Measurements from ENCODE around the gene FMC1. TPM values are rescaled to one million over a fixed set of nuclear protein-coding genes. Genes with fewer than 3 reads are reported as not detected.
"Not testable (repeated sequence)": the region's sequence is repeated elsewhere in the genome, so short reads cannot be mapped to it uniquely, and the experiment has no call there.

Gene FMC1
- total and polyA plus RNA-seq, 7 experiments from 2014 or later: 2.0 to 52.2 (median 6.9) TPM

- CTCF ChIA-PET: no interaction called here
- peaks cover 4 to 18% (median 15%) of the 10 kb centered on the region in 7 donors for H3K4me1 Mint-ChIP-seq
Observed at GRCh38 chr7:139329119-139329518, 12.0 kb upstream of the FMC1 start.

GRCh38 chr7:139330333-139331030 is 10.7 kb upstream of the FMC1 start:
- peaks cover 0 to 4% (median 0%) of the 10 kb centered on the region in 5 donors for H3K36me3 Mint-ChIP-seq
- H3K27ac Mint-ChIP-seq: peak overlapping the region in 3 of 9 donors; percentile 25 to 54 (median 33)
- H3K27me3 Mint-ChIP-seq: no peaks in the 10 kb centered on the region
- peak in 1 of 9 donors; percentile 7 for DNase-seq
- Histone ChIP-seq H3K27ac (ENCODE audit: low read depth, low read length) (no peak overlapping the region), H3K4me3 (ENCODE audit: low read length) (no peak overlapping the region), H3K36me3 (ENCODE audit: control insufficient read depth in 2 of 3, insufficient read depth in 3 of 3, low read length in 3 of 3) (no peaks in the 10 kb centered on the region), H3K4me1 (ENCODE audit: control insufficient read depth in 2 of 2, insufficient read depth in 2 of 2, low read length in 2 of 2) (no peaks in the 10 kb centered on the region), H3K9me3 (ENCODE audit: control insufficient read depth in 2 of 3, low read length in 3 of 3) (no peaks in the 10 kb centered on the region), H3K27me3 (ENCODE audit: control insufficient read depth in 2 of 2, insufficient read depth in 2 of 2, low read length in 2 of 2) (no peaks in the 10 kb centered on the region)
- POLR2A ChIA-PET: interaction anchor here (0.7 to 1.3 kb wide), 2 partner anchors 9 to 29 kb away, joined by 3 to 4 read pairs; partner anchors contain the start of gene LUC7L2
- H3K4me1 Mint-ChIP-seq: peaks cover 4 to 18% (median 15%) of the 10 kb centered on the region in 7 donors
- intact Hi-C loops (cut with micrococcal nuclease): no loop called here
- H3K9me3 Mint-ChIP-seq: peaks cover 0 to 9% (median 0%) of the 10 kb centered on the region in 11 donors
- H3K4me3 Mint-ChIP-seq: peak overlapping the region in 4 of 10 donors; percentile 9 to 33 (median 18)
- CTCF ChIA-PET: no interaction called here
- no peak for ATAC-seq

More at GRCh38 chr7:139329119-139329518, 12.0 kb upstream of the FMC1 start:
- no peaks in the 10 kb centered on the region for H3K36me3 ChIP-seq (ENCODE audit: control insufficient read depth in 2 of 3, insufficient read depth in 3 of 3, low read length in 3 of 3)
- POLR2A ChIA-PET: interaction anchor here (0.7 to 1.3 kb wide), 3 partner anchors 10 to 87 kb away, joined by 4 read pairs; partner anchors contain the start of gene LUC7L2
- no peak overlapping the region for H3K27ac Mint-ChIP-seq
- H3K9me3 Mint-ChIP-seq: peaks cover 0 to 7% (median 0%) of the 10 kb centered on the region in 11 donors
- H3K4me3 ChIP-seq (ENCODE audit: low read length): no peak overlapping the region
- intact Hi-C loops (cut with micrococcal nuclease): no loop called here
- H3K4me3 Mint-ChIP-seq: no peak overlapping the region
- DNase-seq (no peak), ATAC-seq (no peak)
- no peaks in the 10 kb centered on the region for H3K27me3 Mint-ChIP-seq
- no peaks in the 10 kb centered on the region for H3K4me1 ChIP-seq (ENCODE audit: control insufficient read depth in 2 of 2, insufficient read depth in 2 of 2, low read length in 2 of 2)
- no peaks in the 10 kb centered on the region for H3K27me3 ChIP-seq (ENCODE audit: control insufficient read depth in 2 of 2, insufficient read depth in 2 of 2, low read length in 2 of 2)
- no peaks in the 10 kb centered on the region for H3K9me3 ChIP-seq (ENCODE audit: control insufficient read depth in 2 of 3, low read length in 3 of 3)
- H3K36me3 Mint-ChIP-seq: peaks cover 0 to 4% (median 0%) of the 10 kb centered on the region in 5 donors
- H3K27ac ChIP-seq (ENCODE audit: low read depth, low read length): no peak overlapping the region

GRCh38 chr7:139332697-139333359 is 8.3 kb upstream of the FMC1 start:
- no peak overlapping the region for H3K27ac ChIP-seq (ENCODE audit: low read depth, low read length)
- Mint-ChIP-seq H3K27ac (no peak overlapping the region), H3K4me1 (peaks cover 4 to 18% (median 15%) of the 10 kb centered on the region in 7 donors), H3K27me3 (no peaks in the 10 kb centered on the region), H3K9me3 (peaks cover 0 to 9% (median 0%) of the 10 kb centered on the region in 11 donors), H3K36me3 (peaks cover 0 to 4% (median 0%) of the 10 kb centered on the region in 5 donors), H3K4me3 (no peak overlapping the region)
- ChIA-PET CTCF (interaction anchor here (0.7 kb wide), 1 partner anchor 1944 kb away, joined by 3 read pairs; no protein-coding TSS in a partner anchor), POLR2A (no interaction called here)
- H3K9me3 ChIP-seq (ENCODE audit: control insufficient read depth in 2 of 3, low read length in 3 of 3): no peaks in the 10 kb centered on the region
- ATAC-seq: no peak
- DNase-seq: no peak
- intact Hi-C loops (cut with micrococcal nuclease): no loop called here
- no peaks in the 10 kb centered on the region for H3K27me3 ChIP-seq (ENCODE audit: control insufficient read depth in 2 of 2, insufficient read depth in 2 of 2, low read length in 2 of 2)
- H3K4me1 ChIP-seq (ENCODE audit: control insufficient read depth in 2 of 2, insufficient read depth in 2 of 2, low read length in 2 of 2): no peaks in the 10 kb centered on the region
- H3K4me3 ChIP-seq (ENCODE audit: low read length): no peak overlapping the region
- no peaks in the 10 kb centered on the region for H3K36me3 ChIP-seq (ENCODE audit: control insufficient read depth in 2 of 3, insufficient read depth in 3 of 3, low read length in 3 of 3)

GRCh38 chr7:139333443-139333842 is 7.7 kb upstream of the FMC1 start:
- POLR2A ChIA-PET: interaction anchor here (0.8 kb wide), 1 partner anchor 803 kb away, joined by 4 read pairs; no protein-coding TSS in a partner anchor
- H3K27ac Mint-ChIP-seq; H3K36me3 ChIP-seq (ENCODE audit: control insufficient read depth in 2 of 3, insufficient read depth in 3 of 3, low read length in 3 of 3): not testable (repeated sequence)

GRCh38 chr7:139334399-139335150 is 6.6 kb upstream of the FMC1 start:
- Histone ChIP-seq H3K9me3 (ENCODE audit: control insufficient read depth in 2 of 3, low read length in 3 of 3) (no peaks in the 10 kb centered on the region), H3K36me3 (ENCODE audit: control insufficient read depth in 2 of 3, insufficient read depth in 3 of 3, low read length in 3 of 3) (no peaks in the 10 kb centered on the region), H3K27ac (ENCODE audit: low read depth, low read length) (no peak overlapping the region), H3K27me3 (ENCODE audit: control insufficient read depth in 2 of 2, insufficient read depth in 2 of 2, low read length in 2 of 2) (no peaks in the 10 kb centered on the region), H3K4me1 (ENCODE audit: control insufficient read depth in 2 of 2, insufficient read depth in 2 of 2, low read length in 2 of 2) (no peaks in the 10 kb centered on the region), H3K4me3 (ENCODE audit: low read length) (no peak overlapping the region)
- intact Hi-C loops (cut with micrococcal nuclease): no loop called here
- Mint-ChIP-seq H3K9me3 (peaks cover 0 to 9% (median 5%) of the 10 kb centered on the region in 11 donors), H3K4me1 (peaks cover 6 to 25% (median 21%) of the 10 kb centered on the region in 7 donors), H3K36me3 (peaks cover 0 to 5% (median 3%) of the 10 kb centered on the region in 5 donors), H3K27me3 (no peaks in the 10 kb centered on the region), H3K27ac (no peak overlapping the region), H3K4me3 (no peak overlapping the region)
- ATAC-seq: no peak
- POLR2A ChIA-PET: interaction anchor here (0.5 to 1.0 kb wide), 4 partner anchors 21 to 198 kb away, joined by 3 read pairs; partner anchors contain the start of gene LUC7L2
- CTCF ChIA-PET: interaction anchor here (0.6 kb wide), 1 partner anchor 970 kb away, joined by 3 read pairs; no protein-coding TSS in a partner anchor
- no peak for DNase-seq

More at GRCh38 chr7:139333443-139333842, 7.7 kb upstream of the FMC1 start:
- H3K4me3 Mint-ChIP-seq; H3K27me3 Mint-ChIP-seq; ATAC-seq; H3K4me1 ChIP-seq (ENCODE audit: control insufficient read depth in 2 of 2, insufficient read depth in 2 of 2, low read length in 2 of 2); intact Hi-C loops (cut with micrococcal nuclease); H3K9me3 ChIP-seq (ENCODE audit: control insufficient read depth in 2 of 3, low read length in 3 of 3); DNase-seq; H3K27ac ChIP-seq (ENCODE audit: low read depth, low read length); H3K27me3 ChIP-seq (ENCODE audit: control insufficient read depth in 2 of 2, insufficient read depth in 2 of 2, low read length in 2 of 2); H3K9me3 Mint-ChIP-seq; H3K4me3 ChIP-seq (ENCODE audit: low read length); H3K36me3 Mint-ChIP-seq: not testable (repeated sequence)
- CTCF ChIA-PET: interaction anchor here (0.7 kb wide), 1 partner anchor 1944 kb away, joined by 3 read pairs; no protein-coding TSS in a partner anchor
- H3K4me1 Mint-ChIP-seq: peaks cover 4 to 18% (median 15%) of the 10 kb centered on the region in 7 donors

GRCh38 chr7:139339025-139339424 is 2.1 kb upstream of the FMC1 start:
- DNase-seq (no peak), ATAC-seq (no peak)
- intact Hi-C loops (cut with micrococcal nuclease): no loop called here
- POLR2A ChIA-PET: interaction anchor here (0.5 to 3.9 kb wide), 4 partner anchors 10 to 37 kb away, joined by 3 to 68 read pairs (median 4); partner anchors contain the start of gene LUC7L2
- H3K9me3 ChIP-seq (ENCODE audit: control insufficient read depth in 2 of 3, low read length in 3 of 3): no peaks in the 10 kb centered on the region
- Mint-ChIP-seq H3K9me3 (peaks cover 0 to 16% (median 6%) of the 10 kb centered on the region in 11 donors), H3K27ac (peak overlapping the region; percentile 72 to 100 (median 100)), H3K27me3 (peaks cover 0 to 9% (median 5%) of the 10 kb centered on the region in 5 donors), H3K4me1 (peaks cover 11 to 44% (median 29%) of the 10 kb centered on the region in 7 donors), H3K4me3 (peak overlapping the region; percentile 60 to 100 (median 98)), H3K36me3 (peaks cover 0 to 11% (median 7%) of the 10 kb centered on the region in 5 donors)
- CTCF ChIA-PET: interaction anchor here (0.7 kb wide), 1 partner anchor 49 kb away, joined by 3 read pairs; no protein-coding TSS in a partner anchor
- peaks cover 11 to 13% of the 10 kb centered on the region in 2 donors for H3K4me1 ChIP-seq (ENCODE audit: control insufficient read depth in 2 of 2, insufficient read depth in 2 of 2, low read length in 2 of 2)
- no peaks in the 10 kb centered on the region for H3K27me3 ChIP-seq (ENCODE audit: control insufficient read depth in 2 of 2, insufficient read depth in 2 of 2, low read length in 2 of 2)
- H3K4me3 ChIP-seq (ENCODE audit: low read length): no peak overlapping the region
- no peak overlapping the region for H3K27ac ChIP-seq (ENCODE audit: low read depth, low read length)
- peaks cover 0 to 6% (median 0%) of the 10 kb centered on the region in 3 experiments for H3K36me3 ChIP-seq (ENCODE audit: control insufficient read depth in 2 of 3, insufficient read depth in 3 of 3, low read length in 3 of 3)

All from naive thymus-derived CD4-positive, alpha-beta T cell (primary cell).